HG02840 (cell line): ENCODE results near the gene DMWD.

Source experiments
- ATAC-seq: cut with Tn5 transposase; IDR thresholded peaks from one replicate; pipeline ENCODE4 v1.9.1; 2021; ENCODE audit warnings: mild to moderate bottlenecking, moderate library complexity, moderate number of reproducible peaks; ENCODE audit not compliant: unreplicated experiment, low FRiP score

The DMWD gene

DNA sequence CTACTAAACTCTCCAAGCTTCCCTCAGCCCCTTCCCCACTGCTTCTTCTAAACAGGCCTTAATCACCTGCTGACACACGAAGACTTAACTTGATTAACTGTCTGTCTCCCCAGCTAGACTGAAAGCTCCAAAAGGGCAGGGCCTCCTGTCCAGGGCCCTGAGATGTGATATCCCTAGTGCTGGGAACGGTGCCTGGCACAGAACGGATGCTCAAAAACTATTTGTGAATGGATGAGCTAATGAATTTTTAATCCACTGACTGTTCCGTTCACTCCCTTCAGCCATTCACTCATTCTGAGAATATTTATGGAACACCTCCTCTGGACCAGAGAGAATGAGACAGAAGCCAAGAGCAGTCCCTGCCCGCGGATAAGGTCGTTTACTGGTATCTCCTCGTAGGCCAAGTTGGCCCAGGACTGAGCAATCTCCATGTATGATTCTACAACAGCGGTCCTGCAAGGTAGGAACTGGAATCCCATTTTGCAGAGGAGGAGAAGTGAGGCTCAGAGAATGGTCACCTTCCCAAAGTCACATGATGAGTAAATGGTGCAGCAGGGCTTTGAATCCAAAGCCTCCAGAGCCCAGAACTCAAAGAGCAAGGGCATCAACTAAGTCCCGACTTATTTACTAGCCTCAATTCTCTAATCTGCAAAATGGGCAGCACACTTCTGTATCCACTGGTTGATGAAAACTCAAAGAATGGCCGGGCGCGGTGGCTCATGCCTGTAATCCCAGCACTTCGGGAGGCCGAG, 3.4 kb downstream of the DMWD start:
- ATAC-seq = no peak

DNA sequence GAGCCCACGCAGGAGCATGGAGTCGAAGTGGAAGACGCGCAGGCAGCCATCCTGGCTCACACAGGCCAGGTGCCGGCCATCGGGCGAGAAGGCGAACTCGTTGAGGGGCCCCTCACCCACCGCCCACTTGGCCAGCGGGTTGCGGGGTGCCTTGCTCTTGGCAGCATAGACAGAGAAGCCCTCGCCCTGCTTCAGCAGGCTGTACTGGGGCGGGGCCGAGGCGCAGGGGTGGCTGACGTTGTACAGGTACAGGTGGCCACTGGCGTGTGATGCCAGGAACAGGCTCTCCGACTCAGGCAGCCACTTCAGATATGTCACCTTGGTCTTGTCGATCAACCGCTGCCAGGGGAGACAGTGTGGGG, 6.1 kb downstream of the DMWD start:
- no peak for ATAC-seq

DNA sequence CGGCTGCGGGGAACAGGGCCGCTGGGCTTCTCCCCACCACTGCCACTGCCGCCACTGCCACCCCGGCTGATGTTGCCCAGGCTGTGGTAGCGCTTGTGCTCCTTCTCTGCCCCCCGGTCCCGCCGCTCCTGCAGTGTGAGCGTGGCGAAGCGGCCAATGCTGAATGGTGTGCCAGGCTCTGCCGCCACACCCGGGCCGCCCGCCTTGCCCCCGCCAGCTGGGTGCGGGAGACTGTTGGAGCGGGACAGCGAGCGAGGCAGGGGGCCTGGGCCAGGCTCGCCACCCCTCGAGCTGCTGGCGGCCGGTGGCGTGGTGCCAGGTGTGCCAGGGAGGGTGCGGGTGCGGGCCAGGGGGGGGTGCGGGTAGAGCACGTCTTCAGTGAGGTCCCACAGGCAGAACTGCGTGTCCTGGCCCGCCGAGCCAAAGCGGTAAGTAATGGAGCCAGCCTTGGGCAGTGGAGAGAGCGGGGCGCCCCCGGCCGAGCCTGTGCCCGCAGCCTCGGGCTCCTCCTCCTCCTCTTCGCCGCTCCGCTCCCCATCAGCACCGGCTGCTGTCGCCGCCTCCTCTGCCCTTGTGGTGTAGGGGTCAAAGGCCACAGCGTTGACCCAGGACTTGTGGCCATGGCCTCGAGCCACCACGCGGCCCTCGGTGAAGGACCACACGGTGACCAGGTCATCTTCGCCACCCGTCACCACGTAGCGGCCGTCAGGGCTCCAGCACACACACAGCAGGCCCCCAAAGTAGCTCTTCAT, 6.7 kb downstream of the DMWD start:
- ATAC-seq = no peak

DNA sequence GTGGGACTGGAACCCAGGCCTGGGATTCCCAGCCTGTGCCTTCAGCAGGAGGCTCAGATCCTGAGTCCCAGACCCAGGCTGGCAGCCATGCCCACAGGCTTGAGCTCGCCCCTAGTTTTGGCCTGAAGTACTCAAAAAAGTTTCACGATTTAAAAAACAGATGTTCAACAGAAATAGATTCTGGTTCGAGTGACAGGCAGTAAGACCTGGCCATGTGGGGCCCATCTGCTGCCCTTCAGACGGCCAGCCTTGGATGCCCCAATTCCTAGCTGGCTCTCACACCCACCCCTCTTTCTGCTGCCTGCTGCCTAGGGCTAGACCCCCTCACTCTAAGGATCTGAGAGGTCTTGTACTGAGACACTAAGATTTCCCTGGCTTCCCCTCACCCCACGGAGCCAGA, 7.5 kb downstream of the DMWD start:
- ATAC-seq = no peak

DNA sequence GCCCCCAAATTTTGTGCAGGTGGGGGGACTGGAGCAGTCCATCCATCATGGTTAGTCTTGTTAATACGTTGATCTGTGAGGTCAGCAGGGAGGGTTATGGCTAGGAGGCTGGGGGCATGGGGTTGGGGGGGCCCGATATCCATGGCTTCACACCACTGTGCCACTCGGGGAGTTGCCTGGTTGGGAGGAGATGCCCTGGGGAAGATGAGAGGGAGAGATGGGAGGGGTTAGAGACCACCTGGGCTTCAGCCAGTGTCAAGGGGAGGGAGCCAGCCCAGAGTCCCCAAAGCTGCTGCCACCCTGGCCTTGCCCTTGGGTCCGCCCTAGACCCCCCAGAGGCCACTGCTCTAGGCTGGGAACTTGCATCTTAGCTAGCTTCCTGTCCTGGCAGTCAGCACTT, 8.5 kb downstream of the DMWD start:
- ATAC-seq = no peak

DNA sequence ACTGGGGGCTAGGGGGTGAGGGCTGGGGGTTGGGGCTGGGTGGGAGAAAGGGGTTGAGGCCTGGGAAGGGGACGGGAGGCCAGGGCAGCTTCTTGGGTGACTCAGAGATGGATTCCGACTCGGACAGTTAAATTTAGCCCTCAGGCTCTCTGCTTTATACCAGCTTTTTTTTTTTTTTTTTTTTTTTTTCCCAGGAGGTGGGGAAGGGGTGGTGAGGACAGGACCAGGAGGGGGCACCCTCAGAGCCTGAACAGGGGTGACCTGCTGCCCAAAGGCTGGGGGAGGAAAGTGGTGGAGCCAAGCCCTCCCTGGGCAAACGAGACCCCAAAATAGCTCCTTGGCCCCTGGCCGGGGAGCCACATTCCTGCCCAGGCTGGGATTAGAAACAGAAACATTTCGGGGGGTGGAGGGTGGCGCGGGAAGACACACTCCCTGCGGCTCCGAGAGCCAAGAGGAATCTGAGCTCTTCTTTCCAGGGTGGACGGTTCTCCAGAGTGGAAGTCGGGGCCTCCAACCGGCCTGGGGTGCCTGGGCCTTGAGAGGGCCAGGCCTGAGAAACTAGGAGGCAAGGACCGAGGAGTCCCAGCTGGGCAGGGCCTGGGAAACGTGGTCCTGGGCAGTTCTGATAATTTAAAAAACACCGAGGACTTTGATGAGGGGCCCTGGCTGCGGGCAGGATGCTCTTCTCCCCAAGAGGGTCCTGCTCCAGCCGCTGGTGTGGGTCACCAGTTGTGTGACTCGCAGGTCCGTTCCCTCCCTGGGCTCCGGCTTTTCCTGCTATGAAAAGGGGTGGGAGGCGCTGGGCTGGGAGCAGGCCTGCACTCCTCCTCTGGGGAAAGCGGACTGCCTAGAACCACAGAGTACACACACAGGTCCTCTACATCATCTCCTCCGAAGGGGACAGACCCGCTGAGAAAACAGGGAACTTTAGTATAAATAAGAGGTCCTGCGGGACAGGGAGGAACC, 9.5 kb downstream of the DMWD start:
- no peak for ATAC-seq

DNA sequence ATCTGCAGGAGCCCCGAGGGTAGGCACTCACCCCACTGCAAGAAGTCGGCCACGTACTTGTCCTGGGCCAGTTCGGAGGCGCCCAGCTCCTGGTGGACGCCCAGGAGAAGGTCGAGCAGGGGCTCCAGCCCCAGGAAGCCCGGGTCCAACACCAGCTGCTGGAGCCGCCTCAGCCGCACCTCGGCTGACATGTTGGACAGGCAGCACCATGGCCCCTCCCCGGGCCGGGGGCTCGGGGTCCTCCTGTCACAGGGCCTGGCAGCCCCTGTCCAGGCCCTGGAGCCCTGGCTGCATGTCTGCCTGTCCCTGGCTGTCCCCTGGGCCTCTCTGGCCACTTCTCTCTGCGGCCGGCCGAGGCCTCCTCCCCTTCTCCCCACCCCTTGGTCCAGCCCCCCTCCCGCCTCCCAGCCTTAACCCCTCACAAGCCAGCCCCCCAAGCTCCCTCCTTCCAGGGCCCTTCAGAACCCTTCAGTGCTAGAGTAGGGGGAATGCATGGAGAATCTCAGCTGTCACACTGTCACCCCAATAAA, 10.4 kb downstream of the DMWD start, which contains the start of gene DMPK:
Gene DMPK, minus strand, starts transcription at position 329 of the 530 bp plus-strand sequence. Its CDS starts 138 bp downstream, at position 191.
- no peak for ATAC-seq

DNA sequence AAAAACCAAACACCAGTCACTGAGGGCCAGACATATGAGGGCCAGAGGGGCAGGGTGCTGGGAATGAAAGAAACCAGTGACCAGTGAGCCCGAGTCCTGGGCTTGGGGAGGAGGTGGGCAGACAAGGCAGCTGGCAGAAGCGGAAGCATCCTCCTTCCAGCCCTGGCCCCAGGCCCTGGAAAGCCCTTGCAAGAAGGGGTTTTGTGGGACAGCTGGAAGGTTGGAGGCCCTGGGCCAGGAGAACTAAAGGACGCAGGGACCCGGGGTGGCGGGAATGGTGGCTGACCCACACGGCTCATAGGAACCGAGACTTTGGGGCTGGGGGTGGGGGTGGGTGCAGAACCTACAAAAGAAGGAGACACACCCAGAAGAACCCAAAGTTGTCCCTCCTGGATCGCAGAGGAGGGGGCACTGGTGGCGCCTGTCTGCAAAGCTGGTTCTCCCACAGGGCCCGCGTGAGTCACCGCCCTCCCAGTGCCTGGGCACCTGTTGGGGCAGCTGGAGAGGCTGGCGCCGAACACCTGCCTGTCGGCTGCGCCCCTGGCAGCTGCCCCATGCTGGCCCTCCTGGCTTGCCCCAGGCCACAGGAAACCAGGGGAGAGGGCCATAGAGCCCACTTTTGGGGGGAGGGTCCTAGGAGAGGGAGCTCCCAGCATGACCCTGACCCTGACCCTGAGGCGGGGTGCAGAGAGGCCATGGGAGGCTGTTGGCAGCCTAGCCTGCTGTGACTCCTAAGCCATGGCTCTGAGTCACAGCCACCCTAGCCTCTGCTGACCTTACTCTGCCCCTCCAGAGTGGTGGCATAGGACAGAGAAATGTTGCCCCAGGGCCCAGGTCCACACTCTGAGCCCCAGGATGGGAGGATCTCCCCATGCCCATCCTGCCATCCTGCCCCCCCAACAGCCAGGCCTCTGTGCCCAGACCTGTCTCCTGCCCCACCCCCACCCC, 11.2 kb downstream of the DMWD start:
- ATAC-seq = no peak

DNA sequence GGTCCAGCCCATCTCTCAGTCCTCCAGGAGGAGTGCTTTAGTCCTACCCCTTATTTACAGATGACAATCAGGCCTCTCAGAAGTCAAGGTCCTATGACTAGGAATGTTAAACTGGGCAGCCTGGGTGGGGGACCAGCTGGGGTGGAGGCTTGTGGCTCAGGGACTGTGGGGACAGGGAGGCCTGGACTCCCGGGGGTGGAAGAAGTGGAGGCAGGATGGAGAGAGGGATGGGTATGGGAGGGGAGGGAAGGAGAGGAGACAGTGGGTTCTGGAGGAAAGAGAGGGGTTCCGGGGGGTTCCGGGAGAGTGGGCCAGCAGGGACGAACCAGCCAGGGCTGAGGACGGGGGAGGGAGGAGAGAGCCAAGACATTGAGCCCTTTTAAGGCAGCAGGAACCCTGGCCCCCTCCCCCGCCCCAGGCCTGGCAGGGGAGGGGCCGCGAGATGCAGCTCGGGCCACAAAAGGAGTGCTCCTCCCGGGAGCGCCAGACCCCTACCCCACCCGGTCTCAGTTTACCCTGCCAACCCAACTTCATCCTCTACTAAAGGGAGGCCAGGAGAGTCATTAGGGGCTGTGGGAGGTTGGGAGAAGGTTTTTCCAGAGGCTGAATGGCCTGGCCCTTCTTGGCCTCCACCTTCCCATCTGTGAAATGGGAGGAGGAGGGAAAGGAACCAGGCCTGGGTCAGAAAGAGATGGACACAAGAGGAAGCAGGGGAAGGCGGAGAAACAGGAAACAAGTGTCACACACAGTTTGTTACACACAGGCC, 12.0 kb downstream of the DMWD start:
- no peak for ATAC-seq

DNA sequence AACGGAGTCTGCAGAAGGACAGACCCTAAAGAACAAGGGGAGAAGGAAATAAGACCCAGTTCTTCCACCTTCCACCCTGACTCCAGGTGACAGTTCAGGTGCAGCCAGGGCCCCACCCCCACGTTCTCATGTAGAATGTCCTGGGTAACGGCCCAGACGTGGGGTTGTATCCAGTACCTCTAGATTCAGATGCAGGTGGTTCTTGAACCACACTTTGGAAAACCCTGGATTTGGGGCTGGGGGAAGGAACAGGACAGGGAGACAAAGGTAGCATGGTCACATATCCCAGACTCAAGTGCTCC, 12.5 kb downstream of the DMWD start:
- no peak for ATAC-seq

DNA sequence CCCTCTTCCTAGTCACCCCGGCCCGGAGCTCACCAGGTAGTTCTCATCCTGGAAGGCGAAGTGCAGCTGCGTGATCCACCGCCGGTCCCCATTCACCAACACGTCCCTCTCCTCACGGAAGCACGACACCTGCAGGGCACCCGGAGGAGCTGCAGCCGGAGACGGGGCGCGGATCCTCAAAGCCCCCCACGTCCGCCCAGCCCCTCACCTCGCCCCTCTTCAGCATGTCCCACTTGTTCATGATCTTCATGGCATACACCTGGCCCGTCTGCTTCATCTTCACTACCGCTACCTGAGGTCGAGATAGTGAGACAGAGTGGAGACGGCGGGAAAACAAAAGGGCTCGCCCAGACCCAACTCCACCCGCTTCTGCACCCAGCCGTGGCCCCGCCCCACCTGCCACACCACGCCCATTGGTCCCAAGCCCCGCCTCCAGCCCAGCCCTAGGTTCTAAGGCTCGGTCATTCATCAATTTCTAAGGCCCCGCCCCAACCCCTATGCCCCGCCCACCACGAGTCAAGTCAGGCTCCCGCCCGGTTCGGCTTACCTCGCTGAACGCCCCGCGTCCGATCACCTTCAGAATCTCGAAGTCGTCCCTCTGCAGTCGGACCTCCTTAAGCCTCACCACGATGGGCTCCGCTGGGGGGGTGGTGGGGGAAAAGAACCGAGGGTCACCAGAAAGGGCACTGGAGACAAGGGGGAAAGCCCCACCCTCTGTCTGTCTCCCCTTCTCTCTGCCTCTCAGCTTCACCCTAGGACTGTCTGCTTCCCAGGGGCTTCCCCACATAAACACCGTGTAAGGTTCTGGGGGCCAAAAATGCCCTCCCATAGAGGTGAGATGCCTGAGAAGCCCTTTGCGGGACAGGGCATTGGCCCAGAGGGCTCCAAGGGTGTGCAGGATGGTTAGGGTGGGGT, 13.2 kb downstream of the DMWD start:
- no peak for ATAC-seq

DNA sequence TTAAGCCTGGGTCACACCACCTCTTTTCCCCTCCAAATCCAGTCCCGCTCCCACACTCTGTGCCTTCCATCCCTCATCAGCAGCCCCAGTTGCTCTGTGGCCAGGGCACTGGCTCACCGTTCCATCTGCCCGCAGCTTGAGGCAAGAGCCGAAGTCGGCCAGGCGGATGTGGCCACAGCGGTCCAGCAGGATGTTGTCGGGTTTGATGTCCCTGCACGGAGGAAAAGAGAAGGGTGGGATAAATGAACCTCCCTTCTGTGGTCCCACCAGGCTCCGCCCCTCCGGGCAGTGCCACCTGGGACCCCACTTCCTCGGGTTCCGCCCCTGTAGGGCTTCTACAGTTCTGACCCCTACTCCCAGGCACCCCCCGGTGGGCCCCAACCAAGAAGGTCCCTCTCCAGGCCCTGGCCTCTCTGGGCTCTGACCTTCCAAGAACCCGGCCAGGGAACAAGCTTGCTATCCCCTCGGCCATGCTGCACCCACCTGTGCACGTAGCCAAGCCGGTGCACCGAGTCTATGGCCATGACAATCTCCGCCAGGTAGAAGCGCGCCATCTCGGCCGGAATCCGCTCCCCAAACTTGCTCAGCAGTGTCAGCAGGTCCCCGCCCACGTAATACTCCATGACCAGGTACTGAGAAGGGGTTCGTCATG, 14.5 kb downstream of the DMWD start:
- ATAC-seq = no peak

DNA sequence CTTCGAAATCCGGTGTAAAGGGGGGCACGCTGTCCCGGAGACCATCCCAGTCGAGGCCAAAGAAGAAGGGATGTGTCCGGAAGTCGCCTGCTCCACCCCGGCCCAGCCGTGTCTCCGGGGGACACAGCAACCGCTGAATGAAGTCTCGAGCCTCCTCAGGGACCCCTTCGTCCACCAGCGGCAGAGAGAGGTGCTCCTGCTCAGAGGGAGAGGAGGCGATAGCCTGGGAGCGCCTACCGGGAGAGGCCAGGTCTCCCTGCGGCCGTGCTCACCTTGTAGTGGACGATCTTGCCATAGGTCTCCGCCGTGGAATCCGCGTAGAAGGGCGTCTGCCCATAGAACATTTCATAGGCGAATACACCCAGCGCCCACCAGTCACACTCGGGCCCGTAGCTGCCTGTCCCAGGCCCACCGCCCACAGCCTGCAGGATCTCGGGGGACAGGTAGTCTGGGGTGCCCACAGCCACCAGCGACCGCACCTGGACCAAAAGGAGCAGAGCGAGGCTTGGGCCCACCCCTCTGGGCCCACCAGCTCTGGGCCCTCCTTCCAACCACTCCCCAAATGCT, 15.2 kb downstream of the DMWD start:
- ATAC-seq = no peak

DNA sequence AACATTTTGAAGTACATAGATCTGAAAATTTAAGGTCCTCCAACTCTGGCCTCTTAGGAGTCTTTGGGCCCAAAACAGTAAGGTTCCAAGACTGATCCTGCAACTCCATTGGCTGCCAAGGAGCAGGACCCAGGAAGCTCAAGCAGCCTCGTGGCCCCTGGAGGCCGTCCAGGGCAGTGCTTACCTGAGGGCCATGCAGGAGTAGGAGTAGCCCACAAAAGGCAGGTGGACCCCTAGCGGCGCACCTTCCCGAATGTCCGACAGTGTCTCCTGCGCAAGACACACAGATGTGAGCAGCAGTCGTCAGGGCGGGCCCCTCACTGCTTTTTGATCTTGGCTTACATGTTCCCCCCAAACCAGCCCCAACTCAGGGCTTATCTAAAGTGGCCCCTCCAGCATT, 17.9 kb downstream of the DMWD start:
- no peak for ATAC-seq

DNA sequence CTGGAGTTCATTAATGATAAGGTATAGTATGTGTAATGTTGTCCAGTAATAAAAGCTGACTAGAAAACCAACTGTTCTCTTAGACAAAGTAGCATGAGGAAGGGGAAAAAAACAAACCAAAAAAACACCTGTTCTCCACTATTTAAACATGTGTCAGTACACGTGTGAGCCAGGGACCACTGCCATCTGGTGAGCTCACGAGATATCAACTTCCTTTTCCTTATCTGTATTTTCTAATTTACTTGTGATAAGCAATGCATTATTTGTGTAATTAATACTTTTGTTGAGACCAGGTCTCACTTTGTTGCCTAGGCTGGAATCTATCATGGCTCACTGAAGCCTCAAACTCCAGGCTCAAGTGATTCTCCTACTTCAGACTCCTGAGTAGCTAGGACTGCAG, 19.3 kb downstream of the DMWD start:
- no peak for ATAC-seq

DNA sequence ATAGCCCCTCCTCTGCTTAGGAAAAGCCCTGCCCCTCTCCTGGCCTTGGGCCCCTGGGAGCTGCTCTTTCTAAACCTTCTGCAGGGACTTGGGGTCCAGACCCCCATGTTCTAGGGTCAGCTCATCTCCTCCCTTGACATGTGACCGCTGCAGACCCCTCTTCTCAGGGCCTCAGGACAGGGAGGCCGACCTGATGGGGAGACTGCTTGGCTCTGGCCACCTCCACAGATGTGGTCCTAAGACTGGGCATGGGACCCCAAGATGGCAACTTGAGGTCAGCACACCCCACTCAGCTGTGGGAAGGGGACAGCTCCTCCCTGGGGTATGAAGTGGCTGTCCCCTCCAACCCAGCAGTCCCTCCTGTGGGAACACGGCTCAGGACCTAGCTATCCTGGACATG, 19.7 kb downstream of the DMWD start:
- no peak for ATAC-seq

DNA sequence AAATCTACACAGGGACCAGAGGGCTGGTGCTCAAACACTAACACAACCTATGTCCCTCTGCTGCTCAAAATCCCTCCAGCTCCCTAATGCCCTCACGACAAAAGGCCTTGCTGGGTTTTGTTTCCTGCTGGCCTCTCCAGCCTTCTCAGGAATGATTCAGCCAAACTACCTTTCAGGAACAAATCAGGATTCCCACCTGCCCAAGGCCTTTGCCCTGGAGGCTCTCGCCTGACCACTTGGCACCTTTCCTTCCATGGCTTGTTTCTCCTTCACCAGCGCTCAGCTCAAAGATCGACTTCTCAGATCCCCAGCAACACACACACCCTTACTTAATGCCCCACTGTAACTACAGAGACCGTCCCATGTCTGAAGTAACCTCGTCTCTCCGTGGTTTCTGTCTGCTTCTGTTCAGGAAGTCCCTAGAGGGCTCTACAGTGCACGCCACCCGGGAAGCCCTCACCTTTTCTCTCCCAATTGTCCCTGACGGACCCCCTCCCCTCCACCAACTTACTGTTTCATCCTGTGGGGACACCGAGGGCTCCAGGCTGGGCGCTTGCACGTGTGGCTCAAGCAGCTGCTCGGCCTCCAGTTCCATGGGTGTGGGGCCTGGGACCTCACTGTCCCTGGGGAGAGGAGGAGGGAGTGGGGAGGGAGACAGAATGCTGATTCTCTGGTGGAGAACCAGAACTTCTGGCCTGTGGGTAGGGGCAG, 20.4 kb downstream of the DMWD start:
- no peak for ATAC-seq
